Activated CD8-positive, alpha-beta T cell treated with anti-CD3 and anti-CD28 coated beads, Interleukin-2, amount 10 ng/mL, durations not matched to agents 7 days and 5 days (primary cell): ENCODE results near the gene ATP13A2. TPM values are rescaled to one million over a fixed set of nuclear protein-coding genes. Genes with fewer than 3 reads are reported as not detected.

Experiments
- ATAC-seq: fragments of 150-1000 bp; cut with Tn5 transposase; one replicate; pipeline ENCODE4 v1.10.0; 2021; ENCODE audit warnings: moderate library complexity
- CTCF ChIA-PET: fragments of 350-600 bp; sonication (Branson Sonifier 250); formaldehyde crosslinking; loops from one replicate; lab custom pipeline; 2021; ENCODE audit warnings: antibody characterized with exemption; lab: Charles Lee
- POLR2A ChIA-PET: fragments of 350-600 bp; sonication (Branson Sonifier 250); formaldehyde crosslinking; loops from one replicate; lab custom pipeline; 2021; ENCODE audit warnings: antibody characterized with exemption; lab: Charles Lee
- DNase-seq: peaks from one replicate; pipeline ENCODE4 v3.0.0-alpha.2; 2020
- H3K27ac Mint-ChIP-seq: one replicate; pipeline ENCODE4 v1.8.0; 2021; ENCODE audit warnings: mild to moderate bottlenecking, mixed read lengths
- H3K27me3 Mint-ChIP-seq: one replicate; pipeline ENCODE4 v1.8.0; 2021; ENCODE audit warnings: low read depth, mixed read lengths
- H3K36me3 Mint-ChIP-seq: one replicate; pipeline ENCODE4 v1.8.0; 2021; ENCODE audit warnings: low read depth, mixed read lengths
- H3K4me1 Mint-ChIP-seq: one replicate; pipeline ENCODE4 v1.8.0; 2021; ENCODE audit warnings: low read depth, mixed read lengths
- H3K4me3 Mint-ChIP-seq: one replicate; pipeline ENCODE4 v1.8.0; 2021; ENCODE audit warnings: mild to moderate bottlenecking, mixed read lengths
- H3K9me3 Mint-ChIP-seq: one replicate; pipeline ENCODE4 v1.8.0; 2022; ENCODE audit warnings: mixed read lengths; ENCODE audit not compliant: insufficient read depth
- total RNA-seq, 2 experiments: library from RNA; stranded (reverse); gene quantifications; one replicate each; pipeline ENCODE4 v1.2.3, GENCODE V29; 2021

Gene ATP13A2
- total RNA-seq, 2 experiments from 2014 or later, result 42.7 to 51.4 TPM

DNA sequence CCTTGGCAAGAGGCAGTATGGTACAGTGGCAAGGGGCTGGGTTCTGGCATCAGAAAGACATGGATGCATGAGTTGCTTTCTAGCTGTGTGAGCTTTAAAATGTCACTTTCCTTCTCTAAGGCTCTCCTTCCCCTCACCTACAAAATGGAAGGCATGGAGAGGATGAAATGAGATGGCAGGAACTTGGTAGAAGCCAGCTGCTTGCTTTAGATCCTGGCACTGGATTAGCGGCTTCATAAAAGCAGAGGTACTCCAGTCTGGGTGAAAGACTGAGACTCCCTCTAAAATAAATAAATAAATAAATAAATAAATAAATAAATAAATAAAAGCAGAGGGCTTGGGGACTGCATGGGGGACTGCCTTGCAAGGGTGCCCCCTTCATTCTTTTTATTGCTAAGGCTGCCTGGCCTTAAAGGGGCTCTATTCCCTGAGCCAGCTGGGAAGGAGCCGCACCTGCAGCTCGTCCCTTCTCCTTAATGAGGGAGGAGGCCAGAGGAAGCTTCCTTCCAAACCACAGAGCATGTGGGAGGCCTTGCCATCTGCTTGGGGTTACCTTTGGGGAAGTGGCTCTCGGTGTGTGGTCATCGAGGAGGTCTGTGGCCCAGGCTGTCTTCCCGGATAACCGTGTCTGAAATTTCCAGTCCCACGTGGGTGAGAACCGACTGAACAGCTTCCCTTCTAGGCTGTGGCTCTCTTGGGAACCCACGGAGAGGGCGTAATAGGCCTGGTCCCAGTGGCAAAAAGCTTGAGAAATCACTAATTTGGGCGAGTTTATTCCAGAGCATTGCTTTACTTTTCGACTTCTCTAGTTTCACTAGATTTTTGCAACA lies 2.0 kb upstream of the ATP13A2 start:
- Mint-ChIP-seq H3K4me1 (peaks cover 47% of the 10 kb centered on the region), H3K4me3 (no peak overlapping the region), H3K27me3 (peaks cover 4% of the 10 kb centered on the region), H3K27ac (no peak overlapping the region), H3K36me3 (peaks cover 9% of the 10 kb centered on the region), H3K9me3 (no peaks in the 10 kb centered on the region)
- ChIA-PET CTCF (interaction anchor here (1.2 kb wide), 1 partner anchor 62 kb away, joined by 3 read pairs; no protein-coding TSS in a partner anchor), POLR2A (interaction anchor here (0.6 kb wide), 1 partner anchor 36 kb away, joined by 3 read pairs; no protein-coding TSS in a partner anchor)
- ATAC-seq (no peak), DNase-seq (no peak)

DNA sequence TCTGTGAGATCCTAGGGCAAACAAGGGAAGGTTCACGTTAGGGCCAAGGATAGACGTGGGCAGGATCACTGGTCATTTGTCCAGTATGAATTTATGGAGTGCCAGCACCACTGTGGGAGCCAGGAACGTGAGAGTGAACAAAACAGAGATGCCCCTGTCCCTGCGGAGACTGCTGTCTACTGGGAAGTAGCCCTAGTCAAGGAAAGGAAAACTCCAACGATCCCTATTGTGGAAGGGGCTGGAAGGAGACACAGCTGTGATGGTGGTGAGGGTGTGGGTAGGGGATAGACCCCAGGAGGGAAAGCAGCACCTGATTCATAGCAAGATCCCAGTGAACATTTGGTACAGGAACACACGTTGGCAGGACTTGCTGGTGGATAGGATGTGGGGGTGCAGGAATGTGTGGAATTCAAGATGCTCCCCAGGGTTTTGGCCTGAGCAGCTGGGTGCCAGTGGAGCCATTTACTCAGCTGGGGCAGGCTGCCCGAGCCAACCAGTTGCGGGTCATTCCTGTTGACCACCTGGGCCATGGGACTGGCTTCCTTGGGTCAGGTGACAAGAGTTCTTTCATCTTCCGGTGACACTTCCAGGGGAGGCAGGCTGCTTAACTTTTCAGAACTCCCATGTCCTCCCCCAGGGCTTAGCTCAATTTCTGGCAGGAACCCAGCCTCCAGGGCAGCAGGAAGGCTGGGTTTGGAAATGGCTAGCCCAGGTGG lies 1.2 kb upstream of the ATP13A2 start:
- Mint-ChIP-seq H3K27me3 (peaks cover 4% of the 10 kb centered on the region), H3K9me3 (no peaks in the 10 kb centered on the region), H3K27ac (no peak overlapping the region), H3K4me1 (peaks cover 44% of the 10 kb centered on the region), H3K36me3 (peaks cover 3% of the 10 kb centered on the region), H3K4me3 (no peak overlapping the region)
- no peak for DNase-seq
- POLR2A ChIA-PET, result no interaction called here
- CTCF ChIA-PET, result interaction anchor here (1.2 to 1.3 kb wide), 2 partner anchors 10 to 61 kb away, joined by 3 read pairs; no protein-coding TSS in a partner anchor
- ATAC-seq, result no peak

DNA sequence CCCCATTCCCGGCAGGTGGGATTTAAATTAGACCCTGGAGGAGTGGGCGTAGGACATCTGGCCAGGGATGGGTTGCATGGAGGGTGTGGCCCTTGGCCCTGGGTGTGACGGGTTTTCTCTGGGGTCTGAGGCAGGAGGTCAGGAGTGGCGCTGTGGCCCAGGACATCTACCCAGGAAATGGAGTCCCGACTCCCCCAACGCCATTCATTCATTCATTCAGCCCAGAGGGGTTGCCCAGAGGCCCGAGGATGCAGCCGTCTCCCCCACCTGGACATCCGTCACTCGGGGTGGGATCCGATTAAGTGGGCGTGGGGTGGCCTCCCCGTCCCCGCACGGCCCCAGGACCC lies 663 bp downstream of the ATP13A2 start:
- CTCF ChIA-PET, result no interaction called here
- ATAC-seq, result no peak
- H3K27ac Mint-ChIP-seq, result peak overlapping the region; percentile 63
- no peaks in the 10 kb centered on the region for H3K36me3 Mint-ChIP-seq
- peak overlapping the region; percentile 85 for H3K4me3 Mint-ChIP-seq
- no peaks in the 10 kb centered on the region for H3K9me3 Mint-ChIP-seq
- peaks cover 44% of the 10 kb centered on the region for H3K4me1 Mint-ChIP-seq
- DNase-seq, result no peak
- POLR2A ChIA-PET, result no interaction called here
- peaks cover 4% of the 10 kb centered on the region for H3K27me3 Mint-ChIP-seq

DNA sequence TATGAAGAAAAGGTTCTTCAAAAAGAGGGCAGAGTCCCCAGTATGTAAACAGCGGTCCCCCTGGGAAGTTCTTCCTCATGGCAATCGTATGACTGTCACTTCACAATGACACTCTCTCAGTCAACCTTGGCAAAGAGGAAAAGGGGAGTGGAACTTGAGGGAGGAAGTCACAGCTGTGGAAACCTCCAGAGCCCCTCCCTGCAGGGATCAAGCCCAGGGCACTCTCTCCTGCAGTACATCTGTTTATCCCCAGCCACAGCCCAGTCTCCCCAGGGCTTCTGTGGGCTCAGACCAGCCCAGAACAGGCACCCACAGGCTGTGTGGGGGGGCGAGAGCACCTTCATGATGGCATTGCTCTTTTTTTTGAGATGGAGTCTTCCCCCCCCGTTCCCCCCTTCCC lies 2.0 kb downstream of the ATP13A2 start:
- CTCF ChIA-PET, result interaction anchor here (1.6 to 1.7 kb wide), 2 partner anchors 11 to 49 kb away, joined by 3 to 6 read pairs; no protein-coding TSS in a partner anchor
- Mint-ChIP-seq H3K27me3 (peaks cover 4% of the 10 kb centered on the region), H3K36me3 (no peaks in the 10 kb centered on the region), H3K9me3 (no peaks in the 10 kb centered on the region), H3K4me3 (no peak overlapping the region), H3K4me1 (peaks cover 44% of the 10 kb centered on the region), H3K27ac (no peak overlapping the region)
- no peak for ATAC-seq
- DNase-seq, result no peak
- POLR2A ChIA-PET, result interaction anchor here (0.8 to 1.0 kb wide), 2 partner anchors 36 to 104 kb away, joined by 3 read pairs; no protein-coding TSS in a partner anchor

DNA sequence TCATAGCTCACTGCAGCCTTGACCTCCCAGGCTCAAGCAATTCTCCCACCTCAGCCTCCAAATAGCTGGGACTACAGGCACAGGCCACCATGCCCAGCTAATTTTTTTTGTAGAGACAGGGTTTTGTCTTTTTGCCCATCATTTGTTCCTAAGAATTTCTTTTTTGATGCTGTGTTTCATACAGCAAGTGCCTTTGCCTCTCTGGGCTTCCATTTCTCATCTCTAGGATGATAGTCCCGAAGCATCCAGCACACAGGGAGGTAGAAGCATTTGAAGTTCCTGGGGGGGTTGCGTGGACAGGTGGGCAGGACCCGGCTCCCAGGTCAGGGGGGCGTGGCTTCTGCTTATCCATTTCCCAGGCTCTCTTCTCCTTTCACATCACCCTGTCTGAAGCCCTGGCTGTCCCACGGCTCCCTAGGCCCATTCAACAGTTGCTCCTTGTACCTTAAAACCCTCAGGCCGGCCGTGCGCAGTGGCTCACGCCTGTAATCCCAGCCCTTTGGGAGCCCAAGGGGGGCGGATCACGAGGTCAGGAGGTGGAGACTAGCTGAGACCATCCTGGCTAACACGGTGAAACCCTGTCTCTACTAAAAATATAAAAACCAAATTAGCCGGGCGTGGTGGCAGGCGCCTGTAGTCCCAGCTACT lies 3.4 kb downstream of the ATP13A2 start:
- CTCF ChIA-PET, result interaction anchor here (1.6 kb wide), 1 partner anchor 10 kb away, joined by 4 read pairs; no protein-coding TSS in a partner anchor
- ATAC-seq (no peak), DNase-seq (no peak)
- POLR2A ChIA-PET, result no interaction called here
- Mint-ChIP-seq H3K36me3 (peaks cover 10% of the 10 kb centered on the region), H3K4me3 (no peak overlapping the region), H3K27me3 (peaks cover 4% of the 10 kb centered on the region), H3K9me3 (no peaks in the 10 kb centered on the region), H3K4me1 (peaks cover 35% of the 10 kb centered on the region), H3K27ac (no peak overlapping the region)

DNA sequence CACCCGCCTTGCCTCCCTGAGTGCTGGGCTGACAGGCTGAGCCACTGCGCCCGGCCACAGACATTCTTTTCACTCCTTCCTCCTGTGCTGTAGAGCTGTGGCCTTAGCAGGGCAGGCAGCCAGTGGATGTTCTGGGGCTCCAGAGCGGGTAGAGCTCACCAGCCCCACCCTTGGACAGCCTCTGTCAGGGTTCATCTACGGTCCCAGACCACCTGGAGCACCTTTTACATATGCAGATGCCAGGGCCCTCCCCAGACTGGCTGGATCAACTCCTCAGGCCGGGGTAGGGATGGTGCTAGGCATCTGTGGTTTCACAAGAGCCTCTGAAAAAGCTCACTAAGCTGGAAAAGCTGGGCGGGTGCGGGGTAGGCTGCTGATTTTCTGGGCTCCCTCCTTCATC lies 4.6 kb downstream of the ATP13A2 start:
- Mint-ChIP-seq H3K9me3 (no peaks in the 10 kb centered on the region), H3K27ac (no peak overlapping the region), H3K27me3 (no peaks in the 10 kb centered on the region), H3K4me3 (no peak overlapping the region), H3K36me3 (peaks cover 13% of the 10 kb centered on the region), H3K4me1 (peaks cover 23% of the 10 kb centered on the region)
- ChIA-PET POLR2A (no interaction called here), CTCF (no interaction called here)
- ATAC-seq (no peak), DNase-seq (no peak)

DNA sequence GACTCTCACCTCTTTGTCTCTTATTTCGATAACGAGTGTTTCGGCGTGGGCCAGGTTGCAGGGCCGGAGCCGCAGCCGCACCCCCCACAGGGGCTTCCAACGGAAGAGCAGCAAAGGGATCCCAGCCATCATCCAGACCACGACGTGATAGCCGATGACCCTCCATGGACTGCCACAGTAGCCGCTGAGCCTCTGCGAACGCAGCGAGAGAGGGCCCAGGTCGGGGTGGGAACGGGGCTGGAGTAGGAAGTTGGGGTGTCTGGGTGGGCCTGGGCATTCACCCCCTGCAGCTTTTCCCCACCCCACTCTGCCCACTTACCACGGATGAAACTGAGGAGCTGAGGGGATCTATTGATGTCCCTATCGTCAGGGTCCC lies 6.4 kb downstream of the ATP13A2 start:
- peaks cover 11% of the 10 kb centered on the region for H3K4me1 Mint-ChIP-seq
- no peak overlapping the region for H3K27ac Mint-ChIP-seq
- peaks cover 17% of the 10 kb centered on the region for H3K36me3 Mint-ChIP-seq
- ATAC-seq (no peak), DNase-seq (no peak)
- H3K4me3 Mint-ChIP-seq, result no peak overlapping the region
- H3K9me3 Mint-ChIP-seq, result no peaks in the 10 kb centered on the region
- POLR2A ChIA-PET, result no interaction called here
- no peaks in the 10 kb centered on the region for H3K27me3 Mint-ChIP-seq
- CTCF ChIA-PET, result interaction anchor here (1.2 kb wide), 1 partner anchor 45 kb away, joined by 4 read pairs; no protein-coding TSS in a partner anchor

DNA sequence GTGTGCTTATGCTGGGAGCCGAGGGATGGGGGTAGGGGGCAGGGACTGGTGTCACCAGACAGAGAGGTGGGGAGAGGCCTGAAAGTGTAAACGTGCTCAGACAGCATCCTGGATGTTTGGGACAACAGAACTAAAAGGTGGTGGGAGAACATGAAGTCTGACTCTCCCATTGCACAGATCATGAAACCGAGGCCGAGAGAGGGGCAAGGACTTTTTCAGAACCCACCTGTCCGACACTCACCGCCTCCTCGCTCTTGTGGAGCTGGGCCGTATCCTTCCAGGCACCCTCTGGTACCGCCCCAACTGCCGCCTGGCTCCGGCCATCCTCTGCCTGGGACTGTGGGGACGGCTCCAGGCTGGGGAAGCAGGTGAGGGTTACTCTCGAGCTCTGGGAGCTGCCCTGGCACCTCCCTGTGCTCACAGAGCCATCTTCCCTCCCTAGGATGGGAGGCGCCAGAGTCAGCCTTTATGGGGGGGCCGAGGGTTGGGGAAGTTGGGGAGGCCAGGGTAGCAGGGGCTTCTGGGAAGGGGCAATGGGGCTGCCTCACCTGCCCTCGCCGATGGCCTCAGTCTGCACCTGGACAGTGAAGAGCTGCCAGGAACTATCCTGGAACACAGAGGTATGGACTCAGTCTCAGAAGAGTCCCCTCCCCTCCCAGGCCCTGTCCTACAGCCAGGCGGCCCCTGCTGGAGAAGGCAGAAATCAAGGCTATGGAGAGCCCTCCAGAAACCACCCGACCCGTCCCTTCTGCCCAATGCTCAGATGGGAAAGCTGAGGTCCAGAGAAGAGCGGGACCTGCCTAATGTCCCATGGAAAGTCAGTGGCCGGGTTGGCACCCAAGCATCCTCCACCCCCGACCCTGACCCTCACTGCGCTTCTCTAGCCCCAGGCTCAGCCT lies 7.0 kb downstream of the ATP13A2 start:
- no peaks in the 10 kb centered on the region for H3K9me3 Mint-ChIP-seq
- H3K36me3 Mint-ChIP-seq, result peaks cover 17% of the 10 kb centered on the region
- H3K27me3 Mint-ChIP-seq, result no peaks in the 10 kb centered on the region
- no peak overlapping the region for H3K27ac Mint-ChIP-seq
- DNase-seq, result no peak
- POLR2A ChIA-PET, result no interaction called here
- H3K4me1 Mint-ChIP-seq, result peaks cover 5% of the 10 kb centered on the region
- no peak for ATAC-seq
- no peak overlapping the region for H3K4me3 Mint-ChIP-seq
- CTCF ChIA-PET, result interaction anchor here (1.2 kb wide), 1 partner anchor 44 kb away, joined by 3 read pairs; no protein-coding TSS in a partner anchor

DNA sequence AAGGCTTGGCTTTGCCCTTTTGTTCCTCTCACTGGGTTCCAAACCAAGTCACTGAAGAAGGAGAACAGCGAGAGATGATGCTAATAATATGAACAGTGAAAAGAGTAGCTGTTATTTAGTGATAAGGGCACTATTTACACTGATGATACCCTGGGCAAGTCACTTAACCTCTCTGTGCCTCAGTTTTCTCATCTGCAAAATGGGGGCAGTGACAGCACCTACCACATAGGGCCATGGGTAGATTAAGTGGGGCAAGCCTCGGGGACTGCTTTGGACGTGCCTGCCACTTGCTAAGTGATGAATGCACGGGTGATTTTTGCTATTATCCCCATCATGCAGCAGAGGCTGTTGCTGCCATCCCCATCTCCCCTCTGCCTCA lies 9.2 kb downstream of the ATP13A2 start:
- Mint-ChIP-seq H3K36me3 (peaks cover 21% of the 10 kb centered on the region), H3K9me3 (no peaks in the 10 kb centered on the region), H3K27ac (no peak overlapping the region), H3K4me3 (no peak overlapping the region), H3K27me3 (no peaks in the 10 kb centered on the region), H3K4me1 (no peaks in the 10 kb centered on the region)
- ChIA-PET POLR2A (no interaction called here), CTCF (interaction anchor here (1.3 kb wide), 1 partner anchor 43 kb away, joined by 4 read pairs; no protein-coding TSS in a partner anchor)
- DNase-seq (no peak), ATAC-seq (no peak)

DNA sequence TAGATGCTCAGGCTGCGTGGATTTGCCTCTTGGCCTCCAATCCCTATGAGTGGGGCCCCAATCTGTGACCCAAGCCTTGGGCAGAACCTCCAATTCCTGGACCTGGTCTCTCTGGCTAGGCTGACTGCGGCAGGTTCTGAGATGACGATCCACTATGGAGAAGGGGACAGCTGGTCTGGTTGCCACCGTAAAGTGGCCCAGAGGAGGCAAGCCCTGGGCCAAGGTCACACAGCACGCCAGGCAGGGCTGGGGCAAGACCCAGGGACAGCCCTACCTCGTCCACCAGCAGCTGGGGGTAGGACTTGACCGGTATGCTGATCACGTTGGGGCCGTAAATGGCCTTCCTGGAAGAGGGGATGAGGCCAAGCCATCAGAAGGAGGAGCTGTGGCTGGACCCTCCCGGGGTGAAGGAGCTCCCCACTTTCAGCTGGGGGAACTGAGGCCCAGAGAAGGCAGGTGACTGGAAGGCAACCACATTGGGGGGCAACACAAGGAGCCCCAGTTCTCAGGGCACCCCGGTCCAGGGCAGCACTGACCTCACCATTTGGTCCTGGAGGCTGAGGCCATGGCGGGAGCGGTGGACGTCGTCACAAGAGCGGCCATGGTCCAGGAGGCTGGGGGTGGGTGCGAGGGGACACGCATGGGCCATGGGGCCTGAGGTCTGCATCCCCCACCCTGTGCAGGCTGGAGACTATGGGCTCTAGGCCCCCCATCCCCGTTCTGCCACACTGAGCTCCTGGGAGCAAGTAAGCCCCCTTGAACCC lies 9.8 kb downstream of the ATP13A2 start:
- DNase-seq (no peak), ATAC-seq (no peak)
- CTCF ChIA-PET, result interaction anchor here (1.3 kb wide), 1 partner anchor 44 kb away, joined by 4 read pairs; no protein-coding TSS in a partner anchor
- no peak overlapping the region for H3K27ac Mint-ChIP-seq
- no peaks in the 10 kb centered on the region for H3K4me1 Mint-ChIP-seq
- H3K4me3 Mint-ChIP-seq, result no peak overlapping the region
- no peaks in the 10 kb centered on the region for H3K27me3 Mint-ChIP-seq
- peaks cover 21% of the 10 kb centered on the region for H3K36me3 Mint-ChIP-seq
- no peaks in the 10 kb centered on the region for H3K9me3 Mint-ChIP-seq
- POLR2A ChIA-PET, result no interaction called here
